ENCODE measurements around the gene CNDP2.
"Not testable (repeated sequence)": the region's sequence is repeated elsewhere in the genome, so short reads cannot be mapped to it uniquely, and the experiment has no call there.

Gene CNDP2

DNA sequence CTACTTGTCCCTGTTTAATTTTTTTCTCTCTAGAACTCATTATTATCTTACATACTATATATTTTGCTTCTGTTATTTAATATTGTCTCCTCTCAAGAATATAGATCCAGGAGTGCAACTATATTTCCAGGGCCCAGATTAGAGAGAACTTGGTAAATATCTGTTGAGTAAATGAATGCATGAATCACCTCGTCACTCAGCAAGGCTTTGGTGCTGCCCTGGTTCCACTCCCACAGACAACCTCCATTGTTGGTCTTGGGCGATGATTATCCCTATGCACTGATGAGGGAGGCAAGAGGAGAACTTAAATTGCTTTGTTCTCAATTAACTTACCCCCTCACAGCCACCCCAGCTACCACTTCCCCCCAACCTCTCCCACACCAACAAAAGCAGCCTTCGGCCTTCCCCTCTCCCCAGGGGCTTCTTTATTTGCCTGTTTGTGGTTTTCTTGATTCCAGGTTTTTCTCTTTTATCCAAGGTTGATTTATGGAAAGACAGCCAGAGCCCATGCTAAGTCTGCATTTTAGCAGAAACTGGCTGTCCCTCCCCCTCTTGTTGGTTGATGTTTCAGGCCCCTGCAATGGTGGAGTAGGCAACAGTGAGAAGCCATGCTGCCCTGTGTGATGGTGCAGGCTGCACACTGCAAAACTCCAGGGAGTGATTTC lies 22.1 kb upstream of the CNDP2 start:
- no peak for DNase-seq

DNA sequence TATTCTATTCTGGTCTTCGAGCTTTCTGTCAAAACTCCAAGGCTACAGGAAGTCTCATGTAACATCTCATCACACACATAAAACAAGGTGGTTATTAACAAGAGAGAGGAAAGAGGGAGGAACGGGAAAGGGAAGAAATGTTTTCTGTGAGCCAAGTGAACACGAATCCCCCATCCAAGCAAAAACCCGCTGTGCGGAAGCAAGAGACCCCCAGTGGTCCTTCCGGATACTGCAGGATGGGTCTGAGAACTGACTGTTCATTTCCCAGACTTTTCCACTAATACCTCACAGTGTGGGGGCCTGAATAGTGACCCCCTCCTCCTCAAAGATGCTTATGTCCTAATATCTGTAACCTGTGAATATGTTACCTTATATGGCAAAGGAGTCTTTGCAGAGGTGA lies 20.0 kb upstream of the CNDP2 start:
- no peak for DNase-seq

DNA sequence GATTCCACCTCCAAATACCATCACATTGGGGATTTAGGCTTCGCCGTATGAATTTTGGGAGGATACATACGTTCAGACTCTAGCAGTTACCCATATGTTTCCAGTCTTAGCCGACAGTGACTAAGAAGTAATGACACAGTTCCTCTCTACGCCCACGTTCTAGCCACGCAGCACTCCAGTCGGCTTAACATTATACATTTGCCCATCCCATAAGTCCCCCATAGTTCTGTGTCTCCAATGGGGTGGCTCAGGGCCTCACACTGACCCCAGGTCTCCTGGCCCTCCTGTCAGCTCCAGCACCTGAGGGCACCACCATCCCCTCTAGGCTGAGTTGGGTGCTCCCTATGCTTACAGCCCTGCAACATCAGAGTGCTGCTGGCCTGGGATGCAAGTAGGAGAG lies 18.4 kb upstream of the CNDP2 start:
- DNase-seq, result no peak

DNA sequence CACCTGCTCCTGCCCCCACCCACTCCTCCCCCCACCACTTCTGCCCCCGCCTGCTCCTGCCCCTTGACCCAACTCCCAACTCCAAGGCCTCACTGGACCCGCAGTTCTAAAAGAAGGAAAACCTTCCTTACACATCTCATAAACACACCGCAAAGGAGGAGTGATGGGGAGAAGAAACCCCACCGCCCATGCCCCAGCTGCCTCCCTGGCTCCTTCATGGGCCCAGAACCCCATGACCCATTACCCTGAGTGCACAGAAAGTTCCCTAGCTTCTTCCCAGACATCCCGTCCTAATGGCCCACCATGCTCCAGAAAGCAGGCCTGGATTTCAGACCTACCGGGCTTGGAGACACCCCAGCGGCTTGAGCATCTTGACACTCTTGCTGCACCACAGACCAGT lies 17.8 kb upstream of the CNDP2 start:
- no peak for DNase-seq

DNA sequence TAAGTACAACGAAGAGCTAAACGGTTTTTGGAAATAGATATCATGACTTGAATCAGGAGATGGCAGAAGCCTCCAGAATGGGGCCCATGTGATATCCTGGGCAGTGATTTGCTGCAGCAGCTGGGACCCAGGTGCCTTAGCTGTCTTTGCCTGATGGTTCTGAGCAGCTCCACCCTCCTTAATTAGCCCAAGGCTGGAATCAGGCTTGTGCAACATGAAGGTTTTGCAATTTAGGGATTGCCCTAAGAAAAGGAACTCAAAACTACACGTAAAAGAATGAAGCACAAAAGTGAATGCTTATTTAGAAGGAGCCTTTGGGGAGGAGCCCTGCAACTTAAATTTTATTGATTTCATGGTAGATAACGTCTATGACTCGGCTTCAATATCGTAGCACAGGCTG lies 17.3 kb upstream of the CNDP2 start:
- DNase-seq, result no peak

DNA sequence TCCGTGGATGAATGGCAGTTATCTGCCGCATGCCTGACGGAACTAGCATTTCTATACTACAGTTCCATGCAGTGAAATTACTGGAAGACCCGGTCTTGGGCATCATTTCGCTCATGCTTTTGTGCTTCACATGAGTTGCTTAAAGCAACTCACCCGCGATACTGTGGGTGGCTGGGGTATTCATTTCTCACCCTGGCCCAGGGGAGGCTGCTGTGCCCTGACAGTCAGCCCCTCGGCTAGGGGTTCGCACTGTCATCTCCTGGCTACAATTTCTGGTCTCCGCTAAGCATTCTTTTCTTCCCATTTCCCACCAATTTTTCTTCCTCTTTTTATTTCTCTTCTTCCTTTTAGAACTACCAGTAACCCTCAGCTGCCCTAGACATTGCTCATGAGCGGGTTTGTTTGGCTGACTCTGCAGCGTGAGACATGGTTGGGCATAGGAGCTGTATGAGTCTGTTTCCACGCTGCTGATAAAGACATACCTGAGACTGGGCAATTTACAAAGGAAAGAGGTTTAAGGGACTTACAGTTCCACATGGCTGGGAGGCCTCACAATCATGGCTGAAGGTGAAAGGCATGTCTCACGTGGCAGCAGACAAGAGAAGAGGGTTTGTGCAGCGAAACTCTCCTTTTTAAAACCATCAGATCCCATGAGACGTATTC lies 16.5 kb upstream of the CNDP2 start:
- DNase-seq, result no peak

DNA sequence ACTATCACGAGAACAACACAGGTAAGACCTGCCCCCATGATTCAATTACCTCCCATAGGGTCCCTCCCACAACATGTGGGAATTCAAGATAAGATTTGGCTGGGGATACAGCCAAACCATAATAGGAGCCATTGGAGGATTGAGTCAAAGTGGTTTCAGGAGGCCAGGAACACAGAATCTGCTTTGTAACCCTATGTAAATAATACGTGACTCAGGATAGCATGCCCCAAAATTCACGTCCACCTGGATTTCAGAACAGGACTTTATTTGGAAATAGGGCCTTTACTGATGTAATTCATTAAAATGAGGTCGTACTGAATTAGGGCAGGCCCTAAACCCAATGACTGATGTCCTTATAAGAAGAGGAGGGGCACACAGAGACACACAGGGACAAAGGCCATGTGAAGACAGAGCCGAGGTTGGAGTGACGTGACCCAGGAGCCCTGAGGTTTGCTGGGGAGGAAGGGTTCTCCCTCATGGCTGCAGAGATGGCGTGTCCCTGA lies 16.0 kb upstream of the CNDP2 start:
- DNase-seq, result no peak

DNA sequence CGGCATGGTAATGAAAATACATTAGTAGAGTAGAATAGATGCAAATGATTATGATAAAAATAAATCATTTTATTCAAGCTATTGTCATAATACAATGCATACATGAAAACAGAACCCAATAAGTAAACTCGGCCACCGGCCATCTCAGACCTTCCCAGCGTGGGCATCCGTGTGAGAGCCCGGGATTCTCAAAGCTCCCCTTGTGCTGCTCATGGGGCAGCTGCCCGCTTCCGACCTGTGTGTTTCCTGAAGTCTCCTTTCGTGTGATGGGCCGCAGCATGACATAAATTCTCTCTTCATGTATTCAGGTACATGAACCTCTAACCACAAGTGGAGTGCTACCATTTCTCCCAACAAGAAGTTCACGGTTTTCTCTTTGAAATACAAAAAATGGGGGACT lies 13.5 kb upstream of the CNDP2 start:
- DNase-seq, result no peak

DNA sequence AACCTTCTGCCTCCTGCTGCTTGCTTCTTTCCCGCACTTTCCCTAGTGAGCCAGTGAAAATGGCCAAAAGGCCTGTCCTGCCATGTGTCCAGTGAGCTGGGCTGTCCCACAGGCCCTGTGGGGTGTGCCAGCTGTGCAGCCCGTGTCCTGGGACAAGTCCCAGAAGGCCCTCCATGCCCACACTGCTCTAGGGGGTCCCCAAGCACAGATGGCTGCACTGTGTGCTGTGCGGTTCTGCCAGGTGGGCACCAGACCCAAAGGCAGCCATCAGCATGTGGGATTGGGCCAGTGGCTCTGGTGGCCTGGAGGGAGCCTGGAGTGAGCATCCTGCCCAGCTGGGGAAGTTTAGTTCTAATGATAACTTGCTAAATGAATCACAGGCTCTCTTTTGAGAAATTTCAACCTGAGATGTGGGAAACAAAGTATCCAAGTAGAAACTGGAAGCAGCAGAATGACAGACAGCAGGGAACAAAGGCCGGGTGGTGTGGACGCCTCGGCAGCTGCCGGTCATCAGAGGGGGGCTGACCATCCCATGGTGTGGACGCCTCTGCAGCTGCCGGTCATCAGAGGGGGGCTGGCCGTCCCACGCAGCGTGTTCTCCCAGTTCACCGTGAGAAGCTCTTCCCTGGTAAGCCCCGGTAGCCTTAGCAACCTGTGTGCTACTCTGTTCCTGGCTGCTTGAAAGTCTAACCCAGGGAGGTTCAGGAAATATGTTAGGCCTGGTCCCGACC lies 9.9 kb upstream of the CNDP2 start:
- no peak for DNase-seq

DNA sequence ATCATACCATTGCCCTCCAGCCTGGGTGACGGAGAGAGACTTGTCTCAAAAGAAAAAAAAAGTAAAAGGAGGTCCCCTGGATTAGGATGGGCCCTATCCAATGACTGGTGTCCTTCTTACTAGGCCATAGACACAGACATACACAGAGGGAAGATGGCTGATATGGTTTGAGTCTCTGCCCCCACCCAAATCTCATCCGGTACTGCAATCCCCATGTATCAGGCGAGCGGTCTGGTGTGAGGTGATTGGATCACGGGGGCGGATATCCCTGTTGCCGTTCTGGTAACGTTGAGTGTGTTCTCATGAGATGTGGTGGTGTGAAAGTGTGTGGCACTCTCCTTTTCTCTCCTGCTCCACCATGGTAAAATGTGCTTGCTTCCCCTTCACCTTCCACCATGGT lies 7.8 kb upstream of the CNDP2 start:
- DNase-seq, result no peak

DNA sequence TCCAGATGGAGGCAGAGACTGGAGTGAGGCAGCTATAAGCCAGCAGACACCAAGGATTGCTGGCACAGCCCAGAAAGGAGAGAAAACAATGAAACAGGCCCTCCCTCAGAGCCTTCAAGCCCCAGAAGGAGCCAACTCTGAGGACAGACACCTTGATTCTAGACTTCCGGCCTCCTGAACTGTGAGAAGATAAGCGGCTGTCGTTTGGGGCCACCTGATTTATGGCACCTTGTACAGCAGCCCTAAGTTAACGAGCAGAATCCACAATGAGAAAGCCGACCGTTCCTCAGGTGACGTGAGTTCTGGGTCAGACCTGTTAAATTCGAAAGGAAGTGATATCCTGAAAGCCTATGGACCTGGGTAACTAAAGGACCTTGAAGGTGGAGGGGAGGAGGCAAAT lies 7.3 kb upstream of the CNDP2 start:
- no peak for DNase-seq

DNA sequence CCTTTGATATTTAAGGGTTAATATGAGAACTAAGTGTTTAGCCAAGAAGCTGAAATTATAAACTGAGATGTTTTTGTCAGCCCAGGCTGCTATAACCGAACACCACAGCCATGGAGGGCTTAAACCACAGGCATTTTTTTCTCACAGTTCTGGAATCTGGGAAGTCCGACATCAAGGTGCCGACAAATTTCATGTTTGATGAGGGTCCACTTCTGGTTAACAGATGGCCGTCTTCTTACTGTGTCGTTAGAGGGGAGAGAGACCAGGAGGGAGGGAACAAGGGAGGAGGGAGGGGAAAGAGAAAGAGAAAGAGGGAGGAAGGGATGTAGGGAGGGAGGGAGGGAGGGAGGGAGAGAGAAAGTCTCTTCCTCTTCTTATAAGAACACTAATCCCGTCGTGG lies 6.5 kb upstream of the CNDP2 start:
- DNase-seq, result no peak

DNA sequence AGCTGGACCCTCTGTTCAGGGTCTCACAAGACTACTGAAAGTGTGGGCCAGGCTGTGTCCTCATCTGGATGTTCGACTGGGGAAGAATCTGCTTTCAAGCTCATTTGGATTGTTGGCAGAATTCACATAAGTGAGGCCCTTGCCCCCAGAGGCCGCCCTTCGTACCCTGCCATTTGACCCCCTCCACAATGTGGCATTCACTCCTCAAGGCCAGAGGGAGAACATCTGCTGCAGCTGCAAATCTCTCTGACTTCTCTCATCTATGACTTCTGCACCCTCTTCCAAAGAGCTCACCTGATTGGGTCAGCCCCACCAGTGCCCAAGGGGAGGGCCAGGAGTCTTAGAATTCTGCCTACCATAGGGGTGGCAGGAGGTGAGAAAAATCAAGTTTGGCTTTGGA lies 3.9 kb upstream of the CNDP2 start:
- DNase-seq, result no peak

DNA sequence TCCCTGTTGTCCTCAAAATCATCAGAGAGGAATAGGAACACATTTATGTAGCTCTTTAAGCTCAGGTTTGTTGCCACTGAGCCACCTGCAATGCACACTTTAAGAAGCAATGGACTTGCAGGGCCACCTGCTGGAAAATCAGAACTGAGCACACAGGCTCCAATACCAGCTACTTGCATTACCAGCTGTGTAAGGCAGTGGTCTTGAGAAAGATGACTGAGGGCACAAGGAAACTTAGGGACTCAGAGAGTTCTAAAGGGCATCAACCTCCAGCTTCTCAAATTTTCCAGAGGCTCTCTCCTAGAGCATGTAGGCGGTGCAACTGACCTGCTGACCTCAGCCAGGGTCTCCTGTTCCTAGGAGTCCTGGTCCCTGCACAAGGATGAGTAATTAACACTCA lies 2.5 kb upstream of the CNDP2 start:
- no peak for DNase-seq

DNA sequence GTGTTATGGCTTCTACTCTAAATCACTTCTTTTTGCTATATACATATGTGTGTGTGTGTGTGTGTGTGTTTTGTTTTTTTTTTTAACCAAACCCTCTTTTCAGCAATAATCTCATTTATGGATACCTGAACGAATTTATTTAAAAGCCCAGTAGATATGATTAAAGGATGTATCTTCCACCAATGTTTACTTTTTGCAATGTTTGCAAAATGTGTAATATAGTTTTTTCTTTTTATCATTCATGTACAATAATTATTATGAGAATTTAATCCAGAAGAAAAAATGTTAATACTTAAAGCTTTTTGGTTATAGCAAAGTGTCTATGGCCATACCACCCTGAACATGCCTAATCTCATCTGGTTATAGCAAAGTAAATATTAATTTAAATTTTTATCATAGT lies 1.6 kb upstream of the CNDP2 start:
- DNase-seq, result no peak

DNA sequence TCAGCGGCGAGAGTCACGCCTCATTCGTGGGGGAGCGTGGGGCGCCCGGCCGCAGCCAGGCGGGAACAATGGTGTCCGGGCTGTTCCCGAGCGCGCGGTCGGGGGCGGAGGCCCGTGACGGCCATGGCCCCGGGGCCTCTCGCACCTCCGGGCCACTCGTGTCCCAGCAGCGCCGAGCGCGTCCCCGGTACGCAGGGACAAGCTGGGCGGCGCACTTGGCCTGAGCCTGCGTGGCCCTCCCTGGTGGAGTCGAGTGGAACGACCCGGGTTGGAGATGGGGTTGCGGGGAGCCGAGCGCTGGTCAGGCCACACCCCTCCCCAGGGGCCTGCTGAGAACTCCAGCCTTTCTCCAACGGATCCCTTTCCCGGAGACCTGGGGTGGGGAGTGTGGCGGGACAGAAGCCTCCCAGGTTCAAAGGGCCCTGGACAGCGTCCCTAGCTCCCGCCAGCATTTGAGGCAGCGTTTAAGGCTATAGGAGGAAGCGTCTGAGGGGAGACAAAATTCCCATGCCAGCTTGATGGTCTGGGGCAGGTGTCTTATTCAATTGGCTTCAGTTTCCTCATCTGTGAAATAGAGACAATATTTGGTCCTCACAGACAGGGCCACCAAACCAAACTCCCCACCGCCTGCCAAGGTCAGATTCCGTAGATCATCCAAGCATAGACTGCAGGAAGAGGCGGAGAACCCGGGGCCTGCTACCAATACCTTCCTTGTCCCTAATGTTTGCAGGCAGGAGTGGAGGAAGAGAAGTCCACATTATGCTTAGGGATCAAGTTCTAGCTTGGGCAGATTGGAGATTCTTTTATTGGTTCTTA lies 553 bp downstream of the CNDP2 start:
- no peak for DNase-seq

DNA sequence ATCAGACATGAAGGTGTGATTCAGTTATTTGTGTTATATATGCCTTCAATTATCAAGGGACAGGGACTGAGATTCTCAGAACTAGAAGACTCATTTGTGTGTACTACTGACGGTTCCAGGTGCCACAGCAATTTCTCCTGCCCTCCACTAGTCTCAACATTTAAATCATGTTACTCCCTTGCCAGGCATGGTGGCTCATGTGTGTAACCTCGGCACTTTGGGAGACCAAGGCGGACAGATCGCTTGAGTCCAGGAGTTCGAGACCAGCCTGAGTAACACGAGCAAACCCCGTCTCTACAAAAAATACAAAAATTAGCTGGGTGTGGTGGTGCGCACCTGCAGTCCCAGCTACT lies 1.1 kb downstream of the CNDP2 start:
- DNase-seq, result no peak

DNA sequence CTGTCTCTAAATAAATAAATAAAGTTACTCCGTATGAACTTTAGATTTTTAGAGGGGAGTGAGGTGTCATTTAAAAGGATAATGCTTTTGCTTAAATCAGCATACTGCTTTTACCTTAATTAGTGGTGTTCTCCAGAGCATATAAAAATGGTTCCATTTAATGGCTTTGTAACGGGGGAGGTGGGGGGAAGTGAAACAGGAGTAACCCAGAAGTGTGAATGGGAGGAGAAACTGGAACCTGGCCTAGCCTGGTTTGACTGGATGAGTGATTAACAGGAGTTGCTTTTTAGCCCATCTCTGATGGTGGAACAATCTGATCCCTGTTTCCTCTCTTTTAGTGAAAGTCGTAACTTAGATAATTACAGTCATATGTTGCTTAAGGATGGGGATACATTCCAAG lies 1.6 kb downstream of the CNDP2 start:
- DNase-seq, result no peak

DNA sequence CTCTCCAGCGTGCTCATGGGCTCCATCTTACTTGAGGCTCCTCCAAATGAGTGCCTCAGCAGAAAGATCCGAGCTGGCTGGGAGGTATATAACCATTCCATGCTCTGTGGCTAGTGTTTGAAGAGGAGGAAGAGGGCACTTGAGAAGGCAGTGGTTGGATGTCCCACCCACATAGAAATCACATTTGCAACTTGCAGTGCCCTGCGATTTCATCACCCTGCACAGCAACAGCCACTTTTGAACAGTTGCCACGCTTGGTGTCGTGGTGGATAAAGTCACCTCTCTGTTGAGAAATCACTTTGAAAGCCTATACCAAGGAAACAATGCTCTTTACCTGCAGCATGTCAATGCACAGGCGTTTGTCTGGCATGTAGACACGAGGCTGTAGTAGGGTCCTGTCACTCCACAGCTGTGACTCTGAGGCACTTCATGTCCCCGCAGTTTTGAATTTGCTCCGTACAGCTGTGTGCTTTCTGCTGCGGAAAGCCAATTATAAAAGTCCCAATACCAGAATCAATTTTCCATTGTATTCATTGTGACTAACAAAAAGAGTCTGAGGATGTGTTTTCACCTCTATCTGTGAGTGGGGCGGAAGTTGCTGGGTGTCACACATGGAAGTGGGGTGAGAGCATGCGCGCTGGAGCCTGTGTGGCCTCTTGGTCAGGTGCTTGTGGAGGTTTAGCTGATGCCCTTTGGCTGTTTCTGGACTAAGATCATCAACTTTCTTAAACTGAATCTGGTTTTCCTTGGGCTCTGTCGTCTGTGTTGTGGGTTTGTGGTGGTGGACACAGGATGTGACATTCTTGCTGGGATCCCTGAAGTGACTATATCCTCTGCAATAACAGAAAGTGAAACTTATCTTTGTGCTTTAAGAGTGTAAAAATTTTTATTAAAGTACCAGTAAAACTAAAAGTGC lies 2.8 kb downstream of the CNDP2 start:
- DNase-seq, result no peak

DNA sequence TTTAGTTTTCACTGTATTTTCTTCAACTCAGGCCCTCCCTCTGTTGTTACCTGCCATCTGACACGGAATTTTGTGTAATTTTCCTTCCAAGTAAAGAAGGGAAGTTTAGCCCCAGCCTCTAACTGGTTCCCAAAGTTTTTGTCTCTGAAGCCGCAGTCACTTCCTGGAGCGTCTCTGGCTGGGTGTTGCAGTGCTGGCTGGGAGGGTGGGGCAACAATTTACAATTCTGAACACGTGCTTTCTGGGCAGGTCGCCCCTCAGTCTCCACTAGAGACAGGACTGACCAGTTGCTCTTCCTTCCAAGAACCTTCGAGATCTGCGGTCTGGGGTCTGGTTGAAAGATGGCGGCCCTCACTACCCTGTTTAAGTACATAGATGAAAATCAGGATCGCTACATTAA lies 3.5 kb downstream of the CNDP2 start:
- no peak for DNase-seq

DNA sequence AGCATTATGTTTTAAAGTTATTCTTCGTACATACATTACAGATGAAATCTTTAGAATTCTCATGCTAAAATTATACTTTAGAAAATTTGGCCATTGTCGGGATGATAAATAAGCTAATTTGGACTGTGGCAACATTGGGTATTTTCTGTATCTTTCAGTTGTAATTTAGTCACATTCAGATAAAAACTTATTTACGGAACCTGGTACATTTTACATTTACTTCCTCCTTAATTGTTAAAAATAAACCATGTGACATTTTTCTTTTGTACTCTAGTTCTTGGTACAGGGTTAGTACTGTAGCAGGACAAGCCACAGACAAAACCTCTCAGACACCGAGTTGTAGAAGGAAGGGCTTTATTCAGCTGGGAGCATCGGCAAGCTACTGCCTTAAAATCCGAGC lies 4.2 kb downstream of the CNDP2 start:
- DNase-seq, result no peak

DNA sequence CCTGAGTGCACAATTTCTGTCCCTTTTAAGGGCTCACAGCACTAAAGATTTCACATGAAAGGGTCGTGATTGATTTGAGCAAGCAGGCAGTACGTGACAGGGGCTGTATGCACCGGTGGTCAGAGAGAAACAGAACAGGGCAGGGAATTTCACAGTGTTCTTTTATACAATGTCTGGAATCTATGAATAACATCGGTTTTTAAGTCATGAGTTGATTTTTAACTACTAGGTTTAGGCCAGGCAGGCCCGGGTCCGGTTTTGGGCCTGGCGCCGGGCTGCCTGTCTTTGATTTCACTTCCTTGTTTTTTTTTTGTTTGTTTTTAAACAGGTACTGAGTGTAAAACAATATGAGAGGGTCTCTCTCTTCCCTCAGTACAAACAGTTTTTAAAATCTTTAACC lies 4.6 kb downstream of the CNDP2 start:
- DNase-seq, result not testable (repeated sequence)

Measured in NCI-H2171 (cell line).